ENCODE results near the gene SNRPF. TPM values are rescaled to one million over a fixed set of nuclear protein-coding genes. Genes with fewer than 3 reads are reported as not detected.
"Not testable (repeated sequence)": the region's sequence is repeated elsewhere in the genome, so short reads cannot be mapped to it uniquely, and the experiment has no call there.

Gene SNRPF
- 10 to 100 TPM in 1 of 3 donors, 1 to 10 TPM in 2; 5.4 to 11.8 (median 10.0) TPM for total RNA-seq

GRCh38 chr12:95858451-95859343 is at the start of gene SNRPF:
SNRPF (plus strand) TSS chr12:95858952; CDS start chr12:95859074, 122 bp downstream.
- Histone ChIP-seq H3K36me3 (no peaks in the 10 kb centered on the region), H3K27ac (peak within 1 kb of the TSS; percentile 79 to 86), H3K27me3 (no peaks in the 10 kb centered on the region), H3K9me3 (no peaks in the 10 kb centered on the region), H3K4me3 (peak within 1 kb of the TSS; percentile 70 to 85 (median 80)), H3K4me1 (no peaks in the 10 kb centered on the region)
- TF ChIP-seq CTCF (IDR thresholded peaks at IDR 0.05) (peak in 2 of 3 donors; percentile 27 to 30), POLR2AphosphoS5 (IDR thresholded peaks at IDR 0.05) (peak; percentile 84 to 89 (median 86)), POLR2A (IDR thresholded peaks at IDR 0.05) (no peak)
- DNase-seq (ENCODE audit: low spot score in 2 of 2) = peak; percentile 97
- intact Hi-C loops (cut with DNase I; ENCODE audit: low total_unique reads) = no loop called here

- Histone ChIP-seq H3K9me3 (no peaks in the 10 kb centered on the region), H3K36me3 (no peaks in the 10 kb centered on the region), H3K4me3 (no peak overlapping the region), H3K27ac (no peak overlapping the region), H3K27me3 (no peaks in the 10 kb centered on the region), H3K4me1 (peaks cover 0 to 5% of the 10 kb centered on the region in 2 donors)
- intact Hi-C loops (cut with DNase I; ENCODE audit: low total_unique reads) = no loop called here
- TF ChIP-seq CTCF (IDR thresholded peaks at IDR 0.05) = no peak
- TF ChIP-seq POLR2AphosphoS5 (IDR thresholded peaks at IDR 0.05) = no peak
- TF ChIP-seq POLR2A (IDR thresholded peaks at IDR 0.05) = no peak
- no peak for DNase-seq (ENCODE audit: low spot score in 2 of 2)
These were observed 49.6 kb upstream of the SNRPF start for GRCh38 chr12:95809000-95809680.

- DNase-seq (ENCODE audit: low spot score in 2 of 2) = no peak
- TF ChIP-seq CTCF (IDR thresholded peaks at IDR 0.05) (no peak), POLR2AphosphoS5 (IDR thresholded peaks at IDR 0.05) (no peak), POLR2A (IDR thresholded peaks at IDR 0.05) (no peak)
- Histone ChIP-seq H3K4me1 (peaks cover 0 to 5% of the 10 kb centered on the region in 2 donors), H3K4me3 (no peak overlapping the region), H3K36me3 (no peaks in the 10 kb centered on the region), H3K27ac (no peak overlapping the region), H3K9me3 (no peaks in the 10 kb centered on the region), H3K27me3 (no peaks in the 10 kb centered on the region)
- intact Hi-C loops (cut with DNase I; ENCODE audit: low total_unique reads) = no loop called here
These were observed 48.3 kb upstream of the SNRPF start for GRCh38 chr12:95810411-95810810.

- H3K27me3 ChIP-seq; H3K9me3 ChIP-seq; H3K4me1 ChIP-seq; H3K4me3 ChIP-seq; H3K36me3 ChIP-seq; intact Hi-C loops (cut with DNase I; ENCODE audit: low total_unique reads); H3K27ac ChIP-seq; DNase-seq (ENCODE audit: low spot score in 2 of 2): not testable (repeated sequence)
These were observed 46.6 kb upstream of the SNRPF start for GRCh38 chr12:95812155-95812554.

GRCh38 chr12:95815632-95816212 is 43.0 kb upstream of the SNRPF start:
- no peak overlapping the region for H3K27ac ChIP-seq
- H3K4me3 ChIP-seq = no peak overlapping the region
- H3K4me1 ChIP-seq = no peaks in the 10 kb centered on the region
- intact Hi-C loops (cut with DNase I; ENCODE audit: low total_unique reads) = no loop called here
- H3K36me3 ChIP-seq = no peaks in the 10 kb centered on the region
- H3K27me3 ChIP-seq = no peaks in the 10 kb centered on the region
- TF ChIP-seq POLR2A (IDR thresholded peaks at IDR 0.05) = no peak
- TF ChIP-seq POLR2AphosphoS5 (IDR thresholded peaks at IDR 0.05) = no peak
- TF ChIP-seq CTCF (IDR thresholded peaks at IDR 0.05) = peak; percentile 41 to 83 (median 74)
- no peak for DNase-seq (ENCODE audit: low spot score in 2 of 2)
- H3K9me3 ChIP-seq = no peaks in the 10 kb centered on the region
